Measurements from ENCODE around the gene OLFML1. TPM values are rescaled to one million over a fixed set of nuclear protein-coding genes. Genes with fewer than 3 reads are reported as not detected.

OLFML1 gene
- total and polyA plus RNA-seq, 7 donors: 0.81 to 7.2 (median 1.2) TPM

- WGBS, 3 donors: 89 to 90% (median 89%) methylated on average over 12 of the region's 12 CpGs
Observed at GRCh38 chr11:7448201-7448600, 37.1 kb upstream of the OLFML1 start.

GRCh38 chr11:7449211-7449840 is 36.0 kb upstream of the OLFML1 start:
- intact Hi-C loops (cut with DNase I): loop anchor here in 1 of 2 donors (10.0 kb wide), 1 partner anchor 205 kb away; no protein-coding TSS in a partner anchor
- Histone ChIP-seq H3K4me1 (no peaks in the 10 kb centered on the region), H3K4me3 (no peak overlapping the region), H3K27me3 (ENCODE audit: insufficient read depth in 3 of 3, low read length in 2 of 3) (no peaks in the 10 kb centered on the region), H3K27ac (no peak overlapping the region), H3K36me3 (ENCODE audit: insufficient read depth in 1 of 2, low read depth in 1 of 2) (no peaks in the 10 kb centered on the region), H3K9me3 (no peaks in the 10 kb centered on the region)
- ATAC-seq: no peak
- TF ChIP-seq CTCF (IDR thresholded peaks at IDR 0.05): no peak
- 79 to 89% (median 81%) methylated on average over 3 of the region's 3 CpGs for WGBS, 3 donors
- DNase-seq: no peak

More at GRCh38 chr11:7448201-7448600, 37.1 kb upstream of the OLFML1 start:
- no peaks in the 10 kb centered on the region for H3K4me1 ChIP-seq
- intact Hi-C loops (cut with DNase I): loop anchor here in 1 of 2 donors (10.0 kb wide), 1 partner anchor 207 kb away; no protein-coding TSS in a partner anchor
- no peak for TF ChIP-seq CTCF (IDR thresholded peaks at IDR 0.05)
- H3K27ac ChIP-seq: no peak overlapping the region
- H3K9me3 ChIP-seq: no peaks in the 10 kb centered on the region
- DNase-seq (no peak), ATAC-seq (no peak)
- no peak overlapping the region for H3K4me3 ChIP-seq
- H3K36me3 ChIP-seq (ENCODE audit: insufficient read depth in 1 of 2, low read depth in 1 of 2): no peaks in the 10 kb centered on the region
- H3K27me3 ChIP-seq (ENCODE audit: insufficient read depth in 3 of 3, low read length in 2 of 3): no peaks in the 10 kb centered on the region

GRCh38 chr11:7449841-7450214 is 35.5 kb upstream of the OLFML1 start:
- TF ChIP-seq CTCF (IDR thresholded peaks at IDR 0.05): no peak
- Histone ChIP-seq H3K36me3 (ENCODE audit: insufficient read depth in 1 of 2, low read depth in 1 of 2) (no peaks in the 10 kb centered on the region), H3K27ac (no peak overlapping the region), H3K4me1 (no peaks in the 10 kb centered on the region), H3K4me3 (no peak overlapping the region), H3K9me3 (no peaks in the 10 kb centered on the region), H3K27me3 (ENCODE audit: insufficient read depth in 3 of 3, low read length in 2 of 3) (no peaks in the 10 kb centered on the region)
- WGBS, 3 donors: 52 to 60% (median 53%) methylated on average over 4 of the region's 4 CpGs
- DNase-seq: no peak
- ATAC-seq: no peak
- intact Hi-C loops (cut with DNase I): loop anchor here (10.0 kb wide), 2 partner anchors 205 to 225 kb away; partner anchors contain the start of gene CYB5R2 (in 1 of the 2)

- ATAC-seq (no peak), DNase-seq (no peak)
- WGBS, 3 donors: 63 to 70% (median 67%) methylated on average over 3 of the region's 3 CpGs
- intact Hi-C loops (cut with DNase I): loop anchor here in 1 of 2 donors (10.0 kb wide), 1 partner anchor 224 kb away; the partner anchor contains the start of gene CYB5R2
- no peaks in the 10 kb centered on the region for H3K4me1 ChIP-seq
- H3K36me3 ChIP-seq (ENCODE audit: insufficient read depth in 1 of 2, low read depth in 1 of 2): no peaks in the 10 kb centered on the region
- TF ChIP-seq CTCF (IDR thresholded peaks at IDR 0.05): no peak
- no peaks in the 10 kb centered on the region for H3K9me3 ChIP-seq
- H3K27me3 ChIP-seq (ENCODE audit: insufficient read depth in 3 of 3, low read length in 2 of 3): no peaks in the 10 kb centered on the region
- no peak overlapping the region for H3K4me3 ChIP-seq
- no peak overlapping the region for H3K27ac ChIP-seq
Observed at GRCh38 chr11:7450836-7451235, 34.5 kb upstream of the OLFML1 start.

Measured in psoas muscle (tissue), 8 donors.